Smooth muscle cell (in vitro differentiated cells): ENCODE results near the gene JAZF1. TPM values are rescaled to one million over a fixed set of nuclear protein-coding genes. Genes with fewer than 3 reads are reported as not detected.

Experiments used
- DNase-seq: peaks from one replicate; lab custom pipeline; 2025; ENCODE audit not compliant: unreplicated experiment; lab: John Stamatoyannopoulos, UW
- H2AFZ ChIP-seq: fragments of 200-600 bp; sonication (generic); 2 replicates; pipeline ENCODE4 v1.6.0; 2016; ENCODE audit warnings: antibody characterized with exemption, low read depth, mild to moderate bottlenecking
- H3F3A ChIP-seq: fragments of 200-600 bp; sonication (generic); 2 replicates; pipeline ENCODE4 v1.6.0; 2017; ENCODE audit warnings: antibody characterized with exemption, low read depth
- H3K27ac ChIP-seq: fragments of 200-600 bp; sonication (generic); 2 replicates; pipeline ENCODE4 v1.5.1; 2016; ENCODE audit warnings: low read depth, mild to moderate bottlenecking
- H3K27me3 ChIP-seq: fragments of 200-600 bp; sonication (generic); 2 replicates; pipeline ENCODE4 v1.6.1; 2016; ENCODE audit warnings: low read depth, mild to moderate bottlenecking
- H3K36me3 ChIP-seq: fragments of 200-600 bp; sonication (generic); 2 replicates; pipeline ENCODE4 v1.5.1; 2016; ENCODE audit warnings: low read depth
- H3K4me1 ChIP-seq: fragments of 200-600 bp; sonication (generic); 2 replicates; pipeline ENCODE4 v1.5.1; 2016; ENCODE audit warnings: low read depth
- H3K4me2 ChIP-seq: fragments of 200-600 bp; sonication (generic); 2 replicates; pipeline ENCODE4 v1.6.0; 2016; ENCODE audit warnings: mild to moderate bottlenecking
- H3K4me3 ChIP-seq: fragments of 200-600 bp; sonication (generic); 2 replicates; pipeline ENCODE4 v1.5.1; 2016; ENCODE audit warnings: mild to moderate bottlenecking
- H3K79me2 ChIP-seq: fragments of 200-600 bp; sonication (generic); 2 replicates; pipeline ENCODE4 v1.6.0; 2016; ENCODE audit warnings: low read depth, mild to moderate bottlenecking
- H3K9ac ChIP-seq: fragments of 200-600 bp; sonication (generic); 2 replicates; pipeline ENCODE4 v1.6.0; 2016; ENCODE audit warnings: low read depth
- H3K9me3 ChIP-seq: fragments of 200-600 bp; sonication (generic); replicated peaks from 2 replicates; pipeline ENCODE4 v1.5.1; 2016; ENCODE audit warnings: low read depth
- H4K20me1 ChIP-seq: fragments of 200-600 bp; sonication (generic); 2 replicates; pipeline ENCODE4 v1.6.0; 2016; ENCODE audit warnings: low read depth
- WGBS: methylation state at CpG from one replicate; pipeline ENCODE4 v1.1.7; 2016; ENCODE audit warnings: low lambda C conversion rate; 5-methylcytosine and 5-hydroxymethylcytosine counted together
- polyA plus RNA-seq: library from polyadenylated mRNA; unstranded; fragments of >200 nt; fragmentation: Nextera tagmentation; extraction: Ambion mirVana; gene quantifications from 2 replicates; pipeline ENCODE4 v1.2.1, GENCODE V29; 2016
- total RNA-seq: library from RNA; depleted of rRNA; stranded (reverse); fragments of >200 nt; gene quantifications from 2 replicates; pipeline ENCODE4 v1.2.3, GENCODE V29; 2014
- TF ChIP-seq, protein P1 (sequence below): fragments of 200-600 bp; sonication (generic); IDR thresholded peaks from 2 replicates; pipeline ENCODE4 v1.5.1; 2017; ENCODE audit warnings: borderline replicate concordance, mild to moderate bottlenecking, antibody characterized with exemption; ENCODE audit not compliant: insufficient read depth, poor library complexity, severe bottlenecking

JAZF1 gene
- total and polyA plus RNA-seq, 2 experiments from 2014 or later = 17.4 to 18.0 TPM

DNA sequence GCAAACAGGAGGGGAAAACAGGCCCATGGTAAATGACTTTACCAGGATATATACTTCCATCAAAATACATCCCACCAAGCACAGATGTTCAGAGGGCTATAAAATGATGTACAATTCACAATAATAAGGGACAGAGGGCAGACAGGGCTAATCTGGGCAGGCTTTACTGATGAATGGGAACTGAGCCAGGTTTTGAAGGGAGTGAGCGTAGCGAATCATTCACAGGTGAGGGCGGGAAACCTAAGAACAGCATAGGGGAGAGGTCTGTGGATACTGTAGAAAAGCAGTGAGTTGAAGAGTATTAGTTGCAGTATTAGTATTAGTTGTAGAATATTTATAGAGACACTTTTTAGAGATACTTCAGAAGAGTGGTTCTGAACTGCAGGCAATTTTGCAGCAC, 180.8 kb downstream of the JAZF1 start:
- no peak for DNase-seq
- H3K36me3 ChIP-seq = no peaks in the 10 kb centered on the region
- H2AFZ ChIP-seq = no peak overlapping the region
- H3K9me3 ChIP-seq = no peaks in the 10 kb centered on the region
- no peak overlapping the region for H3K4me3 ChIP-seq
- peaks cover 12% of the 10 kb centered on the region for H3F3A ChIP-seq
- no peak overlapping the region for H3K4me2 ChIP-seq
- H3K27ac ChIP-seq = no peak overlapping the region
- H3K79me2 ChIP-seq = peaks cover 21% of the 10 kb centered on the region
- H3K27me3 ChIP-seq = no peaks in the 10 kb centered on the region
- no peak overlapping the region for H3K9ac ChIP-seq
- peaks cover 9% of the 10 kb centered on the region for H3K4me1 ChIP-seq
- H4K20me1 ChIP-seq = peaks cover 5% of the 10 kb centered on the region
- WGBS = 95% methylated on average over 3 of the region's 3 CpGs
- TF ChIP-seq, protein P1, sequence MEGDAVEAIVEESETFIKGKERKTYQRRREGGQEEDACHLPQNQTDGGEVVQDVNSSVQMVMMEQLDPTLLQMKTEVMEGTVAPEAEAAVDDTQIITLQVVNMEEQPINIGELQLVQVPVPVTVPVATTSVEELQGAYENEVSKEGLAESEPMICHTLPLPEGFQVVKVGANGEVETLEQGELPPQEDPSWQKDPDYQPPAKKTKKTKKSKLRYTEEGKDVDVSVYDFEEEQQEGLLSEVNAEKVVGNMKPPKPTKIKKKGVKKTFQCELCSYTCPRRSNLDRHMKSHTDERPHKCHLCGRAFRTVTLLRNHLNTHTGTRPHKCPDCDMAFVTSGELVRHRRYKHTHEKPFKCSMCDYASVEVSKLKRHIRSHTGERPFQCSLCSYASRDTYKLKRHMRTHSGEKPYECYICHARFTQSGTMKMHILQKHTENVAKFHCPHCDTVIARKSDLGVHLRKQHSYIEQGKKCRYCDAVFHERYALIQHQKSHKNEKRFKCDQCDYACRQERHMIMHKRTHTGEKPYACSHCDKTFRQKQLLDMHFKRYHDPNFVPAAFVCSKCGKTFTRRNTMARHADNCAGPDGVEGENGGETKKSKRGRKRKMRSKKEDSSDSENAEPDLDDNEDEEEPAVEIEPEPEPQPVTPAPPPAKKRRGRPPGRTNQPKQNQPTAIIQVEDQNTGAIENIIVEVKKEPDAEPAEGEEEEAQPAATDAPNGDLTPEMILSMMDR = no peak

DNA sequence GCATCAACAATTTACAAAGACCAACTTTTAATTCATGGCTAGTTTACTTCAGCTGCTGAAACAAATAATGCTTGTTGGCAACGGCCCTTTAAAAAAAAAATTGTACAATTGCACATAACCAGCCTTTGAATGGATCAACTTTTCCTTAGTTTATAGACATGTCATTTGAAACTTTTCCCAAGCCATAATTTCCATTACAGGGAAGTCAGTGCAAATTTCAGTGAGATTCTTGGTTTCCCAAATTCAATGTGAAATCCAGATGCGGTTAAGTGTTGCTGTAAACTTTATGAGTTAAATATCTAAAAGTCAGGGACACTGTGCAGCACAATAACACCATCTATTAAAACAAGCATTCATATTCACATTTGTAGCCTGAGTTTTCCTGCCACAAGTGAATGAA, 182.2 kb downstream of the JAZF1 start:
- Histone ChIP-seq H3K4me3 (no peak overlapping the region), H3F3A (peaks cover 13% of the 10 kb centered on the region), H3K4me1 (peaks cover 9% of the 10 kb centered on the region), H3K36me3 (no peaks in the 10 kb centered on the region), H3K9me3 (no peaks in the 10 kb centered on the region), H3K27me3 (no peaks in the 10 kb centered on the region), H3K9ac (no peak overlapping the region), H3K79me2 (peaks cover 23% of the 10 kb centered on the region), H2AFZ (no peak overlapping the region), H4K20me1 (peaks cover 13% of the 10 kb centered on the region), H3K27ac (peak overlapping the region; percentile 35), H3K4me2 (peak overlapping the region; percentile 27)
- no peak for DNase-seq
- WGBS = 29% methylated on average over 2 of the region's 2 CpGs
- TF ChIP-seq, protein P1 = no peak

- no peaks in the 10 kb centered on the region for H3K27me3 ChIP-seq
- no peak overlapping the region for H3K9ac ChIP-seq
- 93% methylated on average over 1 of the region's 1 CpG for WGBS
- H3K4me1 ChIP-seq = peaks cover 16% of the 10 kb centered on the region
- H3K9me3 ChIP-seq = no peaks in the 10 kb centered on the region
- no peaks in the 10 kb centered on the region for H3K36me3 ChIP-seq
- H4K20me1 ChIP-seq = peaks cover 13% of the 10 kb centered on the region
- H3K4me2 ChIP-seq = no peak overlapping the region
- TF ChIP-seq, protein P1 = no peak
- no peak overlapping the region for H3K27ac ChIP-seq
- H3F3A ChIP-seq = peaks cover 13% of the 10 kb centered on the region
- H3K4me3 ChIP-seq = no peak overlapping the region
- H2AFZ ChIP-seq = no peak overlapping the region
- peaks cover 31% of the 10 kb centered on the region for H3K79me2 ChIP-seq
- no peak for DNase-seq
These were observed 183.3 kb downstream of the JAZF1 start for GRCh38 chr7:27997188-27997707.

- Histone ChIP-seq H3K9me3 (no peaks in the 10 kb centered on the region), H3K27me3 (no peaks in the 10 kb centered on the region), H2AFZ (no peak overlapping the region), H3K79me2 (peaks cover 28% of the 10 kb centered on the region), H3K4me2 (no peak overlapping the region), H3K27ac (no peak overlapping the region), H4K20me1 (peaks cover 13% of the 10 kb centered on the region), H3K9ac (no peak overlapping the region), H3F3A (peaks cover 6% of the 10 kb centered on the region), H3K36me3 (no peaks in the 10 kb centered on the region), H3K4me1 (peaks cover 14% of the 10 kb centered on the region), H3K4me3 (no peak overlapping the region)
- DNase-seq = no peak
- WGBS = 86% methylated on average over 7 of the region's 7 CpGs
- TF ChIP-seq, protein P1 = no peak
These were observed 184.5 kb downstream of the JAZF1 start for GRCh38 chr7:27996141-27996540.
